Cardiac septum (tissue), 1 donor: ENCODE data around the gene SH3PXD2B. TPM values are rescaled to one million over a fixed set of nuclear protein-coding genes. Genes with fewer than 3 reads are reported as not detected.
"Not testable (repeated sequence)": the region's sequence is repeated elsewhere in the genome, so short reads cannot be mapped to it uniquely, and the experiment has no call there.

Experiments
- DNase-seq: peaks from one replicate; pipeline ENCODE4 v3.0.0-alpha.2; 2020; ENCODE audit warnings: low spot score
- intact Hi-C: fragments of 100-400 bp; cut with DNase I; formaldehyde crosslinking; loops from one replicate; pipeline ENCODE4 v1.14.0; 2022
- total RNA-seq: library from RNA; stranded (reverse); fragmentation: NEBNext Ultra II Directional; extraction: Animal tissue kit (Norgen Biotek cat#: 25700); gene quantifications from one replicate; pipeline ENCODE4 v1.2.1, GENCODE V29; 2021
- donor health status: DM: no; HTN: no; CAD: no.

The SH3PXD2B gene
- total RNA-seq, 1 donor from 2014 or later = 5.1 TPM

GRCh38 chr5:172487671-172488070 is 33.3 kb upstream of the SH3PXD2B start:
- peak; percentile 60 for DNase-seq
- intact Hi-C loops = no loop called here

- intact Hi-C loops = no loop called here
- no peak for DNase-seq
Measured at GRCh38 chr5:172486912-172487311, 32.6 kb upstream of the SH3PXD2B start.

- intact Hi-C loops = no loop called here
- peak; percentile 78 for DNase-seq
Measured at GRCh38 chr5:172486451-172486850, 32.1 kb upstream of the SH3PXD2B start.

- intact Hi-C loops = no loop called here
Measured at GRCh38 chr5:172485511-172486202, 31.3 kb upstream of the SH3PXD2B start.

GRCh38 chr5:172484664-172485063 is 30.3 kb upstream of the SH3PXD2B start:
- DNase-seq = peak; percentile 9
- intact Hi-C loops = no loop called here

More at GRCh38 chr5:172485511-172486202, 31.3 kb upstream of the SH3PXD2B start:
- DNase-seq = no peak

GRCh38 chr5:172482156-172483020 is 28.1 kb upstream of the SH3PXD2B start:
- DNase-seq = peak; percentile 72
- intact Hi-C loops = no loop called here

- peak; percentile 24 for DNase-seq
- intact Hi-C loops = no loop called here
Measured at GRCh38 chr5:172481011-172481800, 26.9 kb upstream of the SH3PXD2B start.

- DNase-seq = peak; percentile 57
- intact Hi-C loops = loop anchor here (1.0 to 5.0 kb wide), 3 partner anchors 161 to 453 kb away; partner anchors contain the start of gene NEURL1B
Measured at GRCh38 chr5:172479784-172480115, 25.4 kb upstream of the SH3PXD2B start.

- peak; percentile 86 for DNase-seq
- intact Hi-C loops = loop anchor here (1.0 to 5.0 kb wide), 3 partner anchors 162 to 453 kb away; partner anchors contain the start of gene NEURL1B
Measured at GRCh38 chr5:172479034-172479783, 24.9 kb upstream of the SH3PXD2B start.

- intact Hi-C loops = loop anchor here (1.0 to 5.0 kb wide), 3 partner anchors 162 to 454 kb away; partner anchors contain the start of gene NEURL1B
- DNase-seq = not testable (repeated sequence)
Measured at GRCh38 chr5:172478695-172479033, 24.3 kb upstream of the SH3PXD2B start.

- intact Hi-C loops = loop anchor here (2.0 to 5.0 kb wide), 2 partner anchors 163 to 454 kb away; partner anchors contain the start of gene NEURL1B
- DNase-seq = peak; percentile 31
Measured at GRCh38 chr5:172478256-172478655, 23.9 kb upstream of the SH3PXD2B start.

- intact Hi-C loops = loop anchor here (5.0 kb wide), 1 partner anchor 455 kb away; no protein-coding TSS in a partner anchor
- peak; percentile 58 for DNase-seq
Measured at GRCh38 chr5:172477466-172477865, 23.1 kb upstream of the SH3PXD2B start.

GRCh38 chr5:172474293-172474692 is 20.0 kb upstream of the SH3PXD2B start:
- intact Hi-C loops = no loop called here
- peak; percentile 12 for DNase-seq

- intact Hi-C loops = no loop called here
- DNase-seq = peak; percentile 35
Measured at GRCh38 chr5:172473427-172473826, 19.1 kb upstream of the SH3PXD2B start.

- DNase-seq = no peak
- intact Hi-C loops = no loop called here
Measured at GRCh38 chr5:172469697-172470096, 15.4 kb upstream of the SH3PXD2B start.

- intact Hi-C loops = no loop called here
- peak; percentile 64 for DNase-seq
Measured at GRCh38 chr5:172466062-172466461, 11.7 kb upstream of the SH3PXD2B start.

GRCh38 chr5:172463031-172463430 is 8.7 kb upstream of the SH3PXD2B start:
- intact Hi-C loops = loop anchor here (5.0 kb wide), 1 partner anchor 234 kb away; no protein-coding TSS in a partner anchor
- DNase-seq = no peak

- intact Hi-C loops = loop anchor here (5.0 kb wide), 1 partner anchor 238 kb away; no protein-coding TSS in a partner anchor
- peak; percentile 60 for DNase-seq
Measured at GRCh38 chr5:172459783-172460165, 5.4 kb upstream of the SH3PXD2B start.
